COLO829 (cell line): ENCODE data around the gene TOR3A.
"Not testable (repeated sequence)": the region's sequence is repeated elsewhere in the genome, so short reads cannot be mapped to it uniquely, and the experiment has no call there.

Experiments used
- DNase-seq: peaks from one replicate; pipeline ENCODE4 v3.0.0; 2012; ENCODE audit warnings: low spot score

Gene TOR3A

GRCh38 chr1:179081687-179082332 lies at the start of gene TOR3A:
TSS of gene TOR3A (plus strand) at chr1:179082070. CDS start at chr1:179082129, 59 bp downstream.
- DNase-seq, result peak; percentile 62

DNA sequence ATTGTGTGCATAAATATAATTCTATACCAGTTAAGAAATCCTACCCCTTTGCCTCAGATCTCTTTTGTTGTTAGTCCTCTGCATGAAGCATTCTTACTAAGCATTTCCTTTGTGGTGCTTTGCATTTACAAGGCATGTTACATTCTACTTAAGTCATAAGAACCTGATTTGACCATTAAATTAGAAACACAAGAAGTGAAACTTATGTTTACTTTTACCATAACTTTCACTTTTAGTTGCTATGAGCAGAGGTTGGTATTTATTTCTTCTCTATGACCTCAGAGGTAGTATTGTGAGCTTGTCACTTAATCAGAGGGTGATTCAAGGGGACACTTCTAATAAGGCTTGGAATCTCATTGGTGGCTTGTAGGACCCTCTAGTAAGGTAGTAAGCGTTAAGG lies 47.1 kb upstream of the TOR3A start:
- no peak for DNase-seq

- DNase-seq, result no peak
Observed at GRCh38 chr1:179036844-179037465, 44.9 kb upstream of the TOR3A start.

- no peak for DNase-seq
Observed at GRCh38 chr1:179038528-179039281, 43.2 kb upstream of the TOR3A start.

DNA sequence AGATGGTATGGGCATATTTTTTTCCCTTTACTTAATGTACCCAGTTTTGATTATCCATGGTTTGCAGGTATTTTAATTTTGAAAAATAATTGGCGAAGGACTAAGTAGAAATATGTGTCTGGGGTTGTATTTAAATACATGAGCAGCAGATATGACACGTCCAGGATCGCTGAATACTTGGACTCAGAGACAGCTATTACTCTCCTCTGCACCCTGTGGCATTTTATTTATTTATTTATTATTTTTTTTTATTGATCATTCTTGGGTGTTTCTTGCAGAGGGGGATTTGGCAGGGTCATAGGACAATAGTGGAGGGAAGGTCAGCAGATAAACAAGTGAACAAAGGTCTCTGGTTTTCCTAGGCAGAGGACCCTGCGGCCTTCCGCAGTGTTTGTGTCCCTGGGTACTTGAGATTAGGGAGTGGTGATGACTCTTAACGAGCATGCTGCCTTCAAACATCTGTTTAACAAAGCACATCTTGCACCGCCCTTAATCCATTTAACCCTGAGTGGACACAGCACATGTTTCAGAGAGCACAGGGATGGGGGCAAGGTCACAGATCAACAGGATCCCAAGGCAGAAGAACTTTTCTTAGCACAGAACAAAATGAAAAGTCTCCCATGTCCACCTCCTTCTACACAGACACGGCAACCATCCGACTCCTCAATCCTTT lies 42.2 kb upstream of the TOR3A start:
- DNase-seq, result not testable (repeated sequence)

DNA sequence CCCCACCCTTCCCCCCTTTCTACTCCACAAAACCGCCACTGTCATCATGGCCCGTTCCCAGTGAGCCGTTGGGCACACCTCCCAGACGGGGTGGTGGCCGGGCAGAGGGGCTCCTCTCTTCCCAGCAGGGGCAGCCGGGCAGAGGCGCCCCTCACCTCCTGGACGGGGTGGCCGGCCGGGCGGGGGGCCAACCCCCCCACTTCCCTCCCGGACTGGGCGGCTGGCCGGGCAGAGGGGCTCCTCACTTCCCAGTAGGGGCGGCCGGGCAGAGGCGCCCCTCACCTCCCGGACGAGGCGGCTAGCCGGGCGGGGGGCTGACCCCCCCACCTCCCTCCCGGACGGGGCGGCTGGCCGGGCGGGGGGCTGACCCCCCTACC lies 41.7 kb upstream of the TOR3A start:
- not testable (repeated sequence) for DNase-seq

GRCh38 chr1:179042087-179042486 lies 39.8 kb upstream of the TOR3A start:
- no peak for DNase-seq

DNA sequence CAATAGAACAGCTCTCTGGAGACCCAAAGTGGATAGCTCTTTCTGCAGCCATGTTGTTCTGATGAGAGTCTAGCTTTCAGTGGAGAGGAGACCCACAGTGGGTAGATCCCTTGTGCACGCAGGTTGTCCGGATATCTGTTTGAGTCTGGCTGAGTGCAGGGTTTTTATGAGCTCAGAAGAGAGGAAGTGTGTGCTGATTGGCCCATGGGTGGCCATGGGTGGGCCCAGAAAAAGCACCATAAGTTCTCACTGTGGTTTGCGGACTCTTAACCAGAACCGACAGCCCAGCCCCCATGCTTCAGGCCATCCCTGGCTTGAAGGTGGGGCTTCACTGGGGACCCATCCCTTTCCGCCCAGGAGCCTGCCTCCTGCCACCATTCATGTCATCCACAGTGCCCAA lies 39.2 kb upstream of the TOR3A start:
- DNase-seq, result no peak

DNA sequence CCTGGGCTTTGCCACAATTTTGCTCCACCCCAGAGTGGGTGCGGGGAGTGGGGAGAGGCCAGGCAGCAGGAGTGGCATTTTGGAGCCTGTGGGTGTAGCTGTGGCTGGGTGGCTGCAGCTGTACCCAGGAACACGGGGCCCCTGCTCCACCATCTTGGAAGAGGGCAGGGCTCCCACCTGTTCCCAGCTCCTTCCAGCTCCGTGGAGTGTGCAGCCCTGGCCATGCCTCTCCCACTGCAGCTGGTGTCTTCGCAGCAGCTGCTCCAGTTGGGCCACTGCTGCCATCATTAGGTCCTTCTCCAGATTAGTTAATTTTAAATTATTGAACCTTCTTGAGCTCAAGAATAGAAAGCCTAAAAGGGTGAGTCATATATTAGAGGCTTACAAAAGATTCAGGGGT lies 38.6 kb upstream of the TOR3A start:
- DNase-seq, result no peak

DNA sequence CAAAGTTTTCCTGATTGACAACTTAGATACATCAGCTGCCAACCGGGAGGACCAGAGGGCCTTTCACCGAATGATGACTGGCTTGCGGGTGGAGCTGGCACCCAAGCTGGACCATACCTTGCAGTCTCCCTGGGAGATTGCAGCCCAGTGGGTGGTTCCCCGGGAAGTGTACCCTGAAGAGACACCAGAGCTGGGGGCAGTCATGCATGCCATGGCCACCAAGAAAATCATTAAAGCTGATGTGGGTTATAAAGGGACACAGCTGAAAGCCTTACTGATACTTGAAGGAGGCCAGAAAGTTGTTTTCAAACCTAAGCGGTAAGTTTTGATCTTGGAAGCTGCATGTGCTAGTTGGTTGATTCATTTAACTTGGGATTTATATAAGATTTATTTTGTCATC lies 38.0 kb upstream of the TOR3A start:
- no peak for DNase-seq

- no peak for DNase-seq
Observed at GRCh38 chr1:179046808-179047635, 34.8 kb upstream of the TOR3A start.

DNA sequence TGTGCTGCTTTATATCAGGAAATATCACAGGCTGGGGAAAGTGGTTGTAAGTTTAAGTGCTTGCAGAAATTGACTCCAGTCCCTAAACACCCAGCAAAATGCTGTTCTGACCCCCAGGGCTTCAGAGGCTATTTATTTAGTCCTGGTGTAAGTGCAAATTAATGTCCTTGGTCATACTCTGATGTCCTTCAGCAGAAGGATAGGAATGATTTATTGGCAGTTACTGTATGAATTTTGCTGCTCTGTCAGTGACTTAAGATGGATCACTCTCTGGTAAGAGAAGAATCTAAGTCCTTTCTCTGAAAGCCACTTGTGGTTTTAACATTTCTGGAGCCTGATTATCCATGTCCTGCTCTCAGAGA lies 34.3 kb upstream of the TOR3A start:
- no peak for DNase-seq

DNA sequence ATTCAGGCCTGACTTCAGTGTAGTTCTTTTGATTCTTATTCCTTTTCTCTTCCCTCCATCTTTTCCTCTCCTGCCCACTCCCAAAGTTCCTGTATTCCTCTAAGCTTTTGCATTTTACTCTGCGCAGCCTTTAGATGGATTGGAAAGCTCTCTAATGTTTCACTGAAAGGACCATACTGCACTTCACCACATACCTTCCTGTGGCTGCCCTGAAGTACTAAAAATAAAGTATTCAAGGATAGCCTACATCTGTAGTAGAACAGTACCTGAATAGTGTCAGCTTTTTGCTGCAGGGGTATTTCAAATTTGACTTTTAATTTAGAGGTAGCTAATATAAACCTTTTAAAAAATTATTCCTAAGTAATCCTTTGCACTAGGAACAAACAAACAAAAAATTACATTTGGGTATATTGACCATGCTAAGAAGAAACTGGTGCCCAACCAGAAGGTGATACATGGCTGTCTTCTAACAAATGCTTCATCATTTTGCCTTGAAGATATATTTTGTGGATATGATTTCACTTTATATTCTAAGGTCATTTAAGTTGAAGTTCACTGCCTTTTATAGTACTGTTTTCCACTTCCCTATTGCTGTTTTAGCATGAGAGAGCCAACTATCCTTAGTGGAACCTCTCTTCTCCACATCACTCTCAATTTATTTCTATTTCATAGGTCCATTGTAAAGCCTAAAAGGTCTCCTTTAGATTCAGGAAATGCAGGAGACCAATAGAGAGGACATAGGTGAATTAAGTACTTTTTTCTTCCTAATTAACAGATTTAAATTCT lies 33.3 kb upstream of the TOR3A start:
- DNase-seq, result no peak

- no peak for DNase-seq
Observed at GRCh38 chr1:179052776-179053175, 29.1 kb upstream of the TOR3A start.

DNA sequence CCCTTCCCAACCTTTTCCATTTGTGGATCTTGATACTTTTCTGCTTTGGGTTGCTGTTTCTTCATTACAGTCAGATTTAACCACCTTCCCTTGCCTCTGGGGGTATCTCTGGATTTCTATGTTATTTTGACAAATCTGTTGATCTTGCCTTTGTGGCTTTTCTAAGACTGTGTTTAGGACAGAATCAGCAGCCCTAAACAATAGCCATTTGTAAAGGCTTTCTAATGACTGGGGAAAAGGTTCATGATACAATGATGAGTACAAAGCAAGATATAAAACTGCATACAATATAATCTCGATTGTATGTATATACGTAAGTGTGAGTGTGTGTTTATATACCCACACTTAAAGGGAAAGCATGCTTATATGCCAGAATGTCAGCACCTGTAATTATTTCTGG lies 28.4 kb upstream of the TOR3A start:
- DNase-seq, result no peak

DNA sequence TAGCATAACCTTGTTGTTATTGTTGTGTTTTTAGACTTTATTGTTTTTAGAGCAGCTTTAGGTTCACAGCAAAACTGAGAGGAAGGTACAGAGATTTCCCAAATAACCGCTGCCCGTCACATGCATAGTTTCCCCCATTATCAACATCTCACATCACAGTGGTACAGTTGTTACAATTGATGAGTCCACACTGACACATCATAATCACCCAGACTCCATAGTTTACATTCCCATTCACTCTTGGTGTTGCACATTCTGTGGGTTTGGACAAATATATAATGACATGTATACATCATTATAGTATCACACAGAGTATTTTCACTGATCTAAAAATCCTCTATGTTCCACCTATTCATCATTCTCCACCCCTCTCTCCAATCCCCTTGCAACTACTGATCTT lies 25.9 kb upstream of the TOR3A start:
- DNase-seq, result no peak

DNA sequence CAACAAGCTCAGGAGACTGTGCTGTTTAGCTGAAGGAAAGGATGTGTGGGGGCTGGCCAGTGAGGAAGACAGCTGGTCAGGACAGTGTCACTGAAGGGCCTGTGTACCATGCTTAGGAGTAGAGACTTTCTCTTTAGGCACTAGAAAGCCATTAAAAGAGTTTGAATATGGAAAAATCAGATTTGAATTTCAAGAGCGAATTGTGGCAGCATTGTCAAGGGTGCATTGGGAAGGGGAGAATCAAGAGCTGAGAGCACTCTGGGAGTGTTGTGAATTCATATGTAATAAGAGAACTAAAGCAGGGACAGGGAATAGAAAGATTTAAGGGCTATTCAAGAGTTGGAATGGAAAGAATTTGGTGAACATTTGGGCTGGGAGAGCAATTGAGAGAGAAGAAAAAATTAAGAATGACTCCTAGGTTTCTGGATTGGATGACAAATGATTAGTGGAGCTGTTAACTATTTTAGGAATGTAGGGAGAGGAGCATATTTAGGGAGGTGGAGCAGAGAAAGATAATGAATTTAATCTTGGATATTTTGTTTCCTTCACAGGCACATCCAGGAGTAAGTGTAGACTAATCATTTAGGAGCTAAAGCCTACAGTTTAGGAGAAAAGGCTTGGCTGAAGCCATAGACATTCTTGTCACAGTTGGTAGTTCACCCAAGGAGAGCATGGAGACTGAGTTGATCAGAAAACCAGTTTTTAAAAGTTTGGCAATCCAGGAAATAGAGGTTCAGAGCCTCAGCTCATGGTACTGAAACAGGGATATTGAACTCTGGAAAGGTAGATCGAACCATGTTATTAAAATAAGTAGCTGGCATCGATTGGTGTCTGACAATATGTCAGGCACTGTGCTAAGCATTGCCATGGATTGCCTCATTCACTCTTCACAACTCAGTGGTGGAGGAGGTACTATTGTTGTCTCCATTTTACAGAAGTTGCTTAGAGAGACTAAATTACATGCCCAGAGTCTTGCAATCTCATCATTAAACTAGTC lies 23.1 kb upstream of the TOR3A start:
- DNase-seq, result no peak

DNA sequence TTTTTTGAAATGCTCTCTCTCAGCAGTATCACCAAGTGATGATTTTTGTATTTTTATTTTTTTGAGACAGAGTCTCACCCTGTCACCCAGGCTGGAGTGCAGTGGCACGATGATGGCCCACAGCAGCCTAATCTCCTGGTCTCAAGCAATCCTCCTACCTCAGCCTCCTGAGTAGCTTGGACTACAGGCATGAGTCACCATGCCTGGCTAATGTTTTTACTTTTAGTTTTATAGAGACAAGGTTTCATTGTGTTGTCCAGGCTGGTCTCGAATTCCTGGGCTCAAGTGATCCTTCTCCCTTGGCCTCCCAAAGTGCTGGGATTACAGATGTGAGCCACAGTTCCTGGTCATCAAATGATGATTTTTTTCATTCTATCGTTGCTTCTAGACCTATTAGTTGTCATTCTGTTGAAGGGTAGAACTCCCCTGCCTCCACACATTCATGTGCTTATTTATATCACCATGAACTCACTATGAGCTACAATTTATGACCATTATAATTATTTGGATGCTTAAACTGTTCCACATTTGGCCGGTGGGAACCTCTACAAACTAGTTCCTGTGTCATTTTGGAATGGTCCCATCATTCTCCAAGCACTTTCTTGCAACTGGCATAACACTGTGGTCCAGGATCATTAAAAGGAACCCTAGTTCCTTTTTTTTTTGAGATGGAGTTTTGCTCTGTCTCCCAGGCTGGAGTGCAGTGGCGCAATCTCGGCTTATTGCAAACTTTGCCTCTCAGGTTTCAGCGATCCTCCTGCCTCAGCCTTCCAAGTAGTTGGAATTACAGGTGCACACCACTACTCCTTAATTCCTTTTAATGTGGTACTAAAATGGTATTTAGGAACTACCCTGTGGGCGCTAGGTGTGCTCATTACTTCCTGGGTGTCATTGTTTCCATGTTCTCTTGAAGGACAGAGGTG lies 20.2 kb upstream of the TOR3A start:
- DNase-seq, result no peak

DNA sequence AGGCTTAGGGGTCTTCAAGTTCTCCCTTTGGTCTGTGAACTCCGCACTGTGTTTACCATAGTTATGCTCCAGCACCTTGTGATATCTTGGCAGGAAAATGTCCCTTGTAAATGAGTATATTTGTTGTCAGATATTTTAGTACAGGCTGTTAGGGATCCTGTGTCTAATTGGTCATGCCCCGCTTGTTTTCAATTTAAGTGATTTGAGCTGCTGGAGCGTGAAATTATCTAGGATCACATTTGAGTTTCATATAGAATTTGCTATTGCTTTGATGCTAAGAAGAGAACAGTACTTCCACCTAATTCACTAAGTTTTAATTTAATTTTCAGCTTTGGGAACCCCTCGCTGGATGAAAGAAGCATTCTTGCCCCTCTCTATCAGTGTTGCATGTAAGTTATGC lies 15.4 kb upstream of the TOR3A start:
- DNase-seq, result no peak
